Spinal cord (tissue), 10 donors: ENCODE measurements around the gene SORCS2. TPM values are rescaled to one million over a fixed set of nuclear protein-coding genes. Genes with fewer than 3 reads are reported as not detected.

Experiments used
- DNase-seq, 6 donors: peaks; one replicate each; pipeline versions ENCODE4 v3.0.0 to v3.0.0-alpha.2; 2013 to 2015; ENCODE audit warnings: low spot score in 6 of 6, low read depth in 4 of 6
- H3K27ac ChIP-seq: one replicate; pipeline ENCODE4 v1.5.1; 2013; ENCODE audit warnings: low read depth, low read length, control low read depth
- H3K27me3 ChIP-seq: one replicate; pipeline ENCODE4 v1.6.1; 2013; ENCODE audit warnings: low read length; ENCODE audit not compliant: control insufficient read depth, insufficient read depth
- H3K36me3 ChIP-seq: one replicate; pipeline ENCODE4 v1.6.1; 2013; ENCODE audit warnings: low read length; ENCODE audit not compliant: control insufficient read depth, insufficient read depth
- H3K4me1 ChIP-seq: one replicate; pipeline ENCODE4 v1.6.1; 2013; ENCODE audit warnings: low read length; ENCODE audit not compliant: control insufficient read depth, insufficient read depth
- H3K4me3 ChIP-seq: one replicate; pipeline ENCODE4 v1.5.1; 2013; ENCODE audit warnings: low read depth, low read length, control low read depth
- H3K9me3 ChIP-seq: one replicate; pipeline ENCODE4 v1.6.1; 2013; ENCODE audit warnings: low read length; ENCODE audit not compliant: control insufficient read depth, insufficient read depth
- WGBS: methylation state at CpG from one replicate; pipeline ENCODE4 v1.1.5; 2013; ENCODE audit warnings: missing lambda C conversion rate; ENCODE audit not compliant: insufficient coverage; 5-methylcytosine and 5-hydroxymethylcytosine counted together
- polyA plus RNA-seq, 2 donors: library from polyadenylated mRNA; unstranded; fragments of 120-200 nt; gene quantifications; one replicate each; pipeline ENCODE4 v1.2.1, GENCODE V29; 2013; ENCODE audit not compliant: insufficient read length in 2 of 2
- total RNA-seq, 2 donors: library from RNA; depleted of rRNA in 1 of 2; stranded (reverse); fragments of 120-200 nt in 1 of 2; fragments of >200 nt in 1 of 2; gene quantifications; one replicate each; pipeline versions ENCODE4 v1.2.3 to v1.2.4, GENCODE V29; 2013 to 2014
- donor health status: healthy.

The SORCS2 gene
- total and polyA plus RNA-seq, 4 donors: 7.3 to 24.8 (median 16.5) TPM

DNA sequence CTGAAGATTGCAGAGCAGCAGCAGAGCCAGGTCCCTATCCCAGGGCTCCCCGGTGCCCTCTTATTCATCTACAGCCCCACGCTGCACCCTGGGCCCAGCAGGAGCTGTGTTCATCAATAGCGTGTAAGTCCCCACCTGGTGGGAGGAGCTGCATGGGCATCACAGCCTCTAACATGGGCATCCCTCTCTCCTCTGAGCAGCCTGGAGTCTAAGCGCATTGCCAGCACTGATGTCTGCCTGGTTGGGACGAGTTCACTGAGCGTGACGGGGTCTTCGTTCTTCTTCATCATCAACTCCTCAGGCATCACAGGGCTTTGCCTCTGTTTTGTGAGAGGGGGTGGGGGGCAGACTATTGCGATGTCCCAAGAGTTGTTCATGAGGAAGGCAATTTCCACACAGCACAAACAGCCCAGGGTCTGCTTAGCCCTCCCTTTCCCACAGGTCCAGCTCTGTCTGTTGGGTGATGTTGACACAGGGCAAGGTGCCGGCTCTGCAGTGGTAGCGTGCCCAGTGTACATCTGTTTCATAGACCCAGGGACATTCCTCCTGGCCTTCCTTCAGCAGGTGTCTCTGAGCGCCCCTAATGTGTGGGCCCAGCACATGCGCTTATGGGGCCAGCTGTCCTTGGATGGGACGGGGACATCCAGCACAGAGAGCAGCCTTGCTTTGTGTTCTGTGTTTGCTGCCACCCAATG lies 85.9 kb downstream of the SORCS2 start:
- Histone ChIP-seq H3K4me1 (peaks cover 40% of the 10 kb centered on the region), H3K27me3 (peaks cover 14% of the 10 kb centered on the region), H3K27ac (no peak overlapping the region), H3K9me3 (no peaks in the 10 kb centered on the region), H3K4me3 (no peak overlapping the region), H3K36me3 (no peaks in the 10 kb centered on the region)
- no peak for DNase-seq
- 92% methylated on average over 9 of the region's 14 CpGs for WGBS

- Histone ChIP-seq H3K27me3 (peaks cover 14% of the 10 kb centered on the region), H3K27ac (no peak overlapping the region), H3K4me3 (no peak overlapping the region), H3K9me3 (no peaks in the 10 kb centered on the region), H3K4me1 (peaks cover 39% of the 10 kb centered on the region), H3K36me3 (no peaks in the 10 kb centered on the region)
- DNase-seq: peak in 1 of 6 donors; percentile 72
- 92% methylated on average over 1 of the region's 4 CpGs for WGBS
These were observed 86.6 kb downstream of the SORCS2 start for GRCh38 chr4:7278981-7279380.

DNA sequence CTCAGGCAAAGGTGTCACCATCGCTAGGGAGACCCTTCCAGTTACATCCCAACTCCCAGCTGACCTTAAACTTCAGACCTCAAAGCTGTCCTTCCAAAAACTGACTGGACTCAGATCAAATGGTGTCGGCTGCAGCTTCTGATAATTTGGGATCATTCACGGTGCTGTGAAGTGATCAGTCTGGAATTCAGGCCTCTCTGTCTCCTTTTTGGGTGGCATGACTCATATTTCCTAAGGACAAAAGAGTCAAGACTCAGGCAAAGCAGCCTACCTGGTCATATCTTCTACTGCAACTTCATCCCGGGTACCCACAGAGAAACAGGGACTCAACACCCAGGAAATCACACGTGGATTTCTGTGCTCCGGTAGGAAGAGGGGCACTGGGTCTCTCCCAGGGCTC lies 87.6 kb downstream of the SORCS2 start:
- peaks cover 38% of the 10 kb centered on the region for H3K4me1 ChIP-seq
- 97% methylated on average over 4 of the region's 6 CpGs for WGBS

DNA sequence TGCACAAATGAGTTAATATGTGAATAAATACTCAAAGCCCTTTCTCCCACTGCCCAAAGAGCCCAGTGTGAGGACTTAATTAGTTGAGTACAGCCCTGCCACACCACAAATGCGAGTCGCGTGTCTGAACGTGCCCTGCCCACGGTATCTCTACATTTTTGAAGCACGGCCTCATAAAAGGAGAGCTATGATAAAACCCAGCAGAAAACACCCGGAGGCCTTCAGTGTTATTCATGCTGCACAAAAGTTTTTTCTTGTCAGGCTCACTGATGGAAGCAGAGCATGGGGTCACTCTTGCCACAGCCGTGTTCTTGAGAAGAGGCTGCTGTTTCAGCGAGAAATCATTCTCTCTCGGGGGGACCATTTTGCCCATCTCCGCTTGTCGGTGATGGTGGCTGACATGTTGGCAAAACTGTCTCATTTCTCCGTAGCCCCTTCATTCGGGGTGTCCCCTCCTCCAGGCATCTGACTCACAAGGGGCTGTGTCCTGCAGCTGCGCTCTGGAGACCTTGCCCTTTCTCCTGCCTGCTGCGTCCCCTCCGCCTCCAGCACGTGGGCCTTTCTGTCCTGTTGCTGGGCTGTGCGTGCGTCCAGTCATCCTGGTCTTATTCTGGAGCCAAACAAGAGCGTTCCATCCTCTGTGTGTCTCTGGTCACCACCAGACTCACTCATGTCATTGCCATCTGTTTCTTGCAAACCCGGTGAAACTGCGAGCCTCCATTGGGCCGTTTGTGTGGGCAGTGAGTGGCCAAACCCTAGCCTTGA lies 88.8 kb downstream of the SORCS2 start:
- Histone ChIP-seq H3K4me1 (peaks cover 47% of the 10 kb centered on the region), H3K4me3 (no peak overlapping the region), H3K36me3 (no peaks in the 10 kb centered on the region), H3K27ac (no peak overlapping the region), H3K9me3 (no peaks in the 10 kb centered on the region), H3K27me3 (peaks cover 11% of the 10 kb centered on the region)
- 69% methylated on average over 22 of the region's 24 CpGs for WGBS
- no peak for DNase-seq

More for the DNA sequence above, 87.6 kb downstream of the SORCS2 start:
- H3K4me3 ChIP-seq: no peak overlapping the region
- no peaks in the 10 kb centered on the region for H3K9me3 ChIP-seq
- H3K27me3 ChIP-seq: peaks cover 14% of the 10 kb centered on the region
- H3K27ac ChIP-seq: no peak overlapping the region
- no peak for DNase-seq
- H3K36me3 ChIP-seq: no peaks in the 10 kb centered on the region

- Histone ChIP-seq H3K4me3 (no peak overlapping the region), H3K36me3 (no peaks in the 10 kb centered on the region), H3K27ac (no peak overlapping the region), H3K27me3 (peaks cover 7% of the 10 kb centered on the region), H3K9me3 (no peaks in the 10 kb centered on the region), H3K4me1 (peaks cover 50% of the 10 kb centered on the region)
- peak in 2 of 6 donors; percentile 56 to 67 for DNase-seq
- 73% methylated on average over 13 of the region's 20 CpGs for WGBS
These were observed 89.6 kb downstream of the SORCS2 start for GRCh38 chr4:7281691-7282665.

DNA sequence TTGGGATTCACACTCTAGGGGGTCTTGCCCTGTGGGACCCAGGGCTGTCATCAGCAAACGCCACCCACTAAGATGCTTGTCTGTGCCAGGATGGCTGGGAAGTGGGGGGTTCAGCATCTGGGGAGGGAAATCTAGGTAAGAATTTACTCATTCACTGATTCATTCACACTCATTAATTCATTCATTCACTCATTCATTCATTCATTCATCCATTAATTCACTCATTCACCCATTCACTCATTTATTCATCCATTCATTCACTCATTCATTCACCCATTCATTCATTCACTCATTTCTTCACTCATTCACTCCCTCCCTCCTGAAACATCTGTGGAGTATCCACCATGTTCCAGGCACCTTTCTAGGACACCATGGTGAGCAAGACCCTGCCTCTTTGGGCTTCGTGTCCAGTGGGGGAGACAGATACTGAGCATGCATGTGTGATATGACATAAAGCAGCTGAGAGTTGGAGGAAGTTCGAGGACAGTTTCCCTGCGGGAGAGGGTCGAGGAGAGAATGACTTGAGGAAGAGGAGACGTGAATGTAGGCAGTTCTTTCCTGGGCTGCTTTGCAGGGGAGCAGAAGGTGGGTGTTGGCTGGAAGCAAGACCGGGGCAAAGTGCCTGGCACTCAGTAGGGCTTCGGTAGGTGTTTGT lies 90.6 kb downstream of the SORCS2 start:
- no peak for DNase-seq
- WGBS: 87% methylated on average over 6 of the region's 8 CpGs
- Histone ChIP-seq H3K4me3 (no peak overlapping the region), H3K27ac (no peak overlapping the region), H3K27me3 (peaks cover 4% of the 10 kb centered on the region), H3K36me3 (no peaks in the 10 kb centered on the region), H3K4me1 (peaks cover 59% of the 10 kb centered on the region), H3K9me3 (no peaks in the 10 kb centered on the region)

DNA sequence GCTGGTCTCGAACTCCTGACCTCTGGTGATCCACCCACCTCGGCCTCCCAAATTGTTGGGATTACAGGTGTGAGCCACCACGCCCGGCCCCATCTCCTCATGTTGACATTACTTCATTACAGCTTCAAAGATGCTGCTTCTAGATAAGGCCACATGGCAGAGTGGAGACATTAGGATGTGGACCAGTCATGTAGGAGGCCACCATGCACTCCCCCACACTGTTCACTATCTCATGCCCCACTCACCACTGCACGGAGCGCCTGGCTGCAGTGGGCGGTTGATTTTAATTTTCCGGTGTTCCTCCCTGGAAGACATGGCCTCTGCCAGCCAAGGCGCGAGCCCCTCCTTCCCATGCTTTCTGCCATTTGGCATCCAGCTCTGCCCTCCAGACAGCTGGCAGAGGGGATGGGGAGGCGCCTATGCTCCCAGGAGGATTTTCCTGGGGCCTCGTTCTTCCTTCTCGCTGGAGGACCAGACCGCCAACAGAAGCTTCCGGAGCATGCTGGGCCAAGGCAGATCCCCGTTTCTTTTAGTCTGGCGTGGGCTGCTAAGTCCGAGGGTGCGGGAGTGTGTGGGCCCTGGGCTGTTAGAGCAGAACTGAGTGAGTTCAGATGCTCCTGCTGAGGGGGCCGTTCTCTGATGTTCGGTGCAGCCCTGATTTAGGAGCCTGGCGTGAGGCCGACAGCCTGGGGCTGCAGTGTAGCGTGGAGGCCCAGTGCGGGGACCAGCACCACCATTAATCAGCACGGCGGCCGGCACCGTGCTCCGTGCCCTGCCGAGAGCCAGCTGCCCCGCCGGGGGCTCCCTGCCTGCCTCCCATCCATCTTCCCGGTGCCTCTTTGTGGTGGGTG lies 93.1 kb downstream of the SORCS2 start:
- H3K4me3 ChIP-seq: no peak overlapping the region
- peak overlapping the region; percentile 58 for H3K27ac ChIP-seq
- H3K9me3 ChIP-seq: no peaks in the 10 kb centered on the region
- peaks cover 14% of the 10 kb centered on the region for H3K27me3 ChIP-seq
- H3K4me1 ChIP-seq: peaks cover 75% of the 10 kb centered on the region
- 32% methylated on average over 27 of the region's 34 CpGs for WGBS
- H3K36me3 ChIP-seq: no peaks in the 10 kb centered on the region
- DNase-seq: peak; percentile 45 to 90 (median 62)

DNA sequence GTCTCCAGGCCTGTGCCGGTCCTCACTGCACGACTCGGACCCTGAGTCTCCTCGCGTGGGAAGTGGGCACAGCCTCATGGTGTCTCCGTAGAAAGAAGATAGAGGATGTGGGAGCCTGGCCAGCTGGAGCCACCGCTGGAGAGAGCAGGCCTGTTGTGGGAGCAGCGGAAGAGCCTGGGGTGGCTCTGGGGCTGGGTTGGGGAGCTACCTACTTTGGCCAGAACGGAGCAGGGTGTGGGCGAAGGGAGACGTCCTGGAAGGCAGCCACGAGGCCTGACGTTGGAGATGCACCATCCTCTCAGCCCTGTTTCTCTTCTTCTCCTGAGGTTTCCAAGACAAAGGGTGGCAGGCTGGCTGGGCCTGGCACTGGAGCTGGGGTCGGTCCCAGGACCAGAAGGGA lies 93.8 kb downstream of the SORCS2 start:
- Histone ChIP-seq H3K27me3 (peaks cover 14% of the 10 kb centered on the region), H3K36me3 (no peaks in the 10 kb centered on the region), H3K4me1 (peaks cover 73% of the 10 kb centered on the region), H3K9me3 (no peaks in the 10 kb centered on the region), H3K27ac (peak overlapping the region; percentile 58), H3K4me3 (no peak overlapping the region)
- WGBS: 30% methylated on average over 14 of the region's 14 CpGs
- DNase-seq: no peak
